ENCODE measurements around the gene WDR90. TPM values are rescaled to one million over a fixed set of nuclear protein-coding genes. Genes with fewer than 3 reads are reported as not detected.
A peak's percentile ranks its signal among the peaks of the same experiment; 100 is the strongest.

Gene WDR90
- total RNA-seq, 4 donors from 2014 or later, result 2.9 to 9.8 (median 6.5) TPM

DNA sequence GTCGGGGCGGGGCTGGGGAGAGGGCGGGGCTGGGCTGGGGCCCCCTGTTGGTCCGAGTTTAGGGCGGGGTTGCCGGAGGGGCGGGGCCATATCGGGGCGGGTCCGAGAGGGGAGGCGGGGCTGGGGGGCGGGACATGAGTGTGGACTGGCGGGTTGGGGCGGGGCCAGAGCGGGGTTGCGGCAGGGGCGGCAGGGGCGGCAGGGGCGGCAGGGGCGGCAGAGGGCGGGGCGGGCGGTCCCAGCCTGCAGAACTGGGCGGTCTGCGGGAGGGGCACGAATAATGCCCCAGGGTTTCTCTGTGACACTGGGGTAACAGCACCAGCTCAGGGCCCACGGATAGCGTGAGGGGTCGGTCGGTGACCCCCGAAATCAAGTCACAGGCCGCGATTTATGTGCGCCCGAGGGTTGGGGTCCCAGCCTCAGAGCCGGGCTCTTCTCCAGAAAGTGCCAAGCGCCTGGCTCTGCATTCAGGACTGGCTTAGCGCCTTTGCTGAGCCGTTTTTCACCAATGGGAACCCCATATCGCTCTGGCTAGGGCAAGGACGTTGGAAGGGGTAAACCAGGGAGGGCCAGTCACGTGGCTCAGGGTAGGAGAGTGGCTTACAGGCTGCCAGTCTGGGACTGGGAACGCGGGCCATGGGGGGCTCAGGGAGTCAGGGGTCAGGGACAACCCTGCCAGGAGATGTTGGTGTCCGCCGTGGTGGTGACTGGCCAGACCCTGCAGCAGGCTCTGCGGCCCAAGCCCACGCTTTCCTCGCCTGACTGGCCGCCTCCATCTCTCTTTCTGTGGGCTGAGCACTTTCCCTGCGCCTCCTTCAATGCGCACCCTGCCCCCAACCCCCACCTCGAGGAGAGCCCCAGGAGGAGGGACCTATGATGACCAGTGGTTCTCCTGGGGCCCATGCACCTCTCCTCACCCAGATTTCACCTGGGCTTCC is 11.8 kb upstream of the WDR90 start:
- in situ Hi-C loops (cut with MboI; ENCODE audit: low sequenced_read_pairs in 4 of 4), result no loop called here
- intact Hi-C loops (cut with DNase I; ENCODE audit: low total_unique reads), result loop anchor here (1.0 to 2.0 kb wide), 3 partner anchors 24 to 111 kb away; partner anchors contain the start of gene CAPN15
- TF ChIP-seq, protein P1, sequence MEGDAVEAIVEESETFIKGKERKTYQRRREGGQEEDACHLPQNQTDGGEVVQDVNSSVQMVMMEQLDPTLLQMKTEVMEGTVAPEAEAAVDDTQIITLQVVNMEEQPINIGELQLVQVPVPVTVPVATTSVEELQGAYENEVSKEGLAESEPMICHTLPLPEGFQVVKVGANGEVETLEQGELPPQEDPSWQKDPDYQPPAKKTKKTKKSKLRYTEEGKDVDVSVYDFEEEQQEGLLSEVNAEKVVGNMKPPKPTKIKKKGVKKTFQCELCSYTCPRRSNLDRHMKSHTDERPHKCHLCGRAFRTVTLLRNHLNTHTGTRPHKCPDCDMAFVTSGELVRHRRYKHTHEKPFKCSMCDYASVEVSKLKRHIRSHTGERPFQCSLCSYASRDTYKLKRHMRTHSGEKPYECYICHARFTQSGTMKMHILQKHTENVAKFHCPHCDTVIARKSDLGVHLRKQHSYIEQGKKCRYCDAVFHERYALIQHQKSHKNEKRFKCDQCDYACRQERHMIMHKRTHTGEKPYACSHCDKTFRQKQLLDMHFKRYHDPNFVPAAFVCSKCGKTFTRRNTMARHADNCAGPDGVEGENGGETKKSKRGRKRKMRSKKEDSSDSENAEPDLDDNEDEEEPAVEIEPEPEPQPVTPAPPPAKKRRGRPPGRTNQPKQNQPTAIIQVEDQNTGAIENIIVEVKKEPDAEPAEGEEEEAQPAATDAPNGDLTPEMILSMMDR (IDR thresholded peaks at IDR 0.05 in 4 of 5, conservative IDR thresholded peaks at IDR 0.05 in 1 of 5), result no peak

DNA sequence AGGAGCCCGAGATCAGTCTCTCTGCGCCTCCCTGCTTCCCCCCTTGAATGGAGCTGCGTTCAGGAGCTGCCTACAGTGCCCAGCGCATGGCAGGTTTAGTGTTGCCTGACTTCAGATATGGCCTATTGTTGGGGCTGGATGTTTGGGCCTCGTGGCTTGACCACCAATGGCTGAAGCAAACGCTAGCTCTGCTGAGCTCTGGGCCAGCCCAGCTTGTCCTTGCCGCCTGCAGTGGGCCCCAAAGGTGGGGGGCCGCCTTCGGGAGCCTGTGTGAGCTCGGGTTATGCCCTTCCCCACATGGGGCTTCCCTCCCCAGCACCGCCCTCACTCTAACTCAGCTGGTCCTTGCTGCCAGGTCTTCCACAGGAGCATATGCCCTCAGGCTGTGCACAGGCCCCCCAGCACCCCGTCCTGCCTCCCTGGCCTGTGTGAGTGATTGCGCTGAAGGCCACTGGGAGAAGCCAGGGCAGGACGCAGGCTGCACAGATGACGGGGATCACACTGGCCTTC is 11.1 kb upstream of the WDR90 start:
- H3K27ac ChIP-seq, result peak overlapping the region; percentile 94 to 100 (median 98)
- peaks cover 15 to 29% of the 10 kb centered on the region in 2 donors for H3K4me1 ChIP-seq
- DNase-seq, result no peak
- H3K9me3 ChIP-seq, result no peaks in the 10 kb centered on the region
- in situ Hi-C loops (cut with MboI; ENCODE audit: low sequenced_read_pairs in 4 of 4) (no loop called here), intact Hi-C loops (cut with DNase I; ENCODE audit: low total_unique reads) (no loop called here)
- TF ChIP-seq, protein P1 (IDR thresholded peaks at IDR 0.05 in 4 of 5, conservative IDR thresholded peaks at IDR 0.05 in 1 of 5), result no peak
- no peak for TF ChIP-seq POLR2A (IDR thresholded peaks at IDR 0.05)
- no peak for ATAC-seq
- peaks cover 0 to 8% of the 10 kb centered on the region in 2 donors for H3K36me3 ChIP-seq
- no peak overlapping the region for H3K4me3 ChIP-seq
- H3K27me3 ChIP-seq, result no peaks in the 10 kb centered on the region

More for the DNA sequence above, 11.8 kb upstream of the WDR90 start:
- Histone ChIP-seq H3K27ac (peak overlapping the region; percentile 94 to 100 (median 98)), H3K36me3 (peaks cover 0 to 8% of the 10 kb centered on the region in 2 donors), H3K4me1 (peaks cover 11 to 24% of the 10 kb centered on the region in 2 donors), H3K4me3 (peak overlapping the region; percentile 81 to 98 (median 96)), H3K9me3 (no peaks in the 10 kb centered on the region), H3K27me3 (no peaks in the 10 kb centered on the region)
- peak; percentile 87 to 93 for DNase-seq
- no peak for ATAC-seq

DNA sequence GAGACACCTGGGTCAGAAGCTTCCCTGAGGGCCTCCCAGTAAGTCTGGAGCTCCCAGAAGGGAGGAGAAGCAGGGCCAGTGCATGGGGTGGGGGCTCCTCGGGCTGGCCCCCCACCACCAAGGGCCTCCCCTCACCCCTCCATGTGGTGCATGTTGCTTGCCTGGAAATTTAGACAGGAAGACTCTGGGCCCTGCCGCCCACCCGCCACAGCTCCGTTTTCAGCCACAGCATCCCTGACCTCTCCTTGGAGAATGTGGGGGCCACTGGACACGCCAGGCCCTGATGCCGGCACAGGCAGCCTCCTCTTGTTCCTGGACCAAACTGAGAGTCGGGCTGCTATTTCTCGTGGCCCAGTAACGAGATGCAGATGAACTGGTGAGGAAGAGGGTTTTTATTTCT is 10.3 kb upstream of the WDR90 start:
- no peaks in the 10 kb centered on the region for H3K9me3 ChIP-seq
- H3K36me3 ChIP-seq, result peaks cover 0 to 6% of the 10 kb centered on the region in 2 donors
- TF ChIP-seq, protein P1 (IDR thresholded peaks at IDR 0.05 in 4 of 5, conservative IDR thresholded peaks at IDR 0.05 in 1 of 5), result no peak
- TF ChIP-seq POLR2A (IDR thresholded peaks at IDR 0.05), result no peak
- in situ Hi-C loops (cut with MboI; ENCODE audit: low sequenced_read_pairs in 4 of 4) (no loop called here), intact Hi-C loops (cut with DNase I; ENCODE audit: low total_unique reads) (no loop called here)
- peak overlapping the region; percentile 29 to 100 (median 96) for H3K27ac ChIP-seq
- no peak for DNase-seq
- H3K4me3 ChIP-seq, result no peak overlapping the region
- no peak for ATAC-seq
- H3K27me3 ChIP-seq, result no peaks in the 10 kb centered on the region
- H3K4me1 ChIP-seq, result peaks cover 20 to 36% of the 10 kb centered on the region in 2 donors

DNA sequence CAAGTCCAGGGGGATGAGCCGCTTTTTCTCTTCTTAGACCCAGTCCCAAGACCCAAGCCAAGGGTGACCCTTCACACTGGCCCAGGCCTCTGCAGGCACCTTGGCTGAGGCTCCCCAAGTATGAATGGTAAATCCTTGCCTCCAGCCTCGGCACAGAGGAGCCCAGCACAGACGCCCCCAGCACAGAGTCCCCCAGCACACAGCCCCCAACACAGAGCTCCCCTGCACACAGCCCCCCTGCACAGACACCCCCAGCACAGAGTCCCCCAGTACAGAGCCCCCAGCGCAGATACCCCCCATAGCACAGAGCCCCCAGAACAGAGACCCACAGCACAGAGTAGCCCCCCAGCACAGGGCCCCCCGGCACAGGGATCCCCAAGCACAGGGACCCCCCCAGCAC is 8.6 kb upstream of the WDR90 start:
- no peak for DNase-seq
- H3K4me1 ChIP-seq, result peaks cover 22 to 46% of the 10 kb centered on the region in 2 donors
- H3K27ac ChIP-seq, result peak overlapping the region; percentile 82 to 97 (median 92)
- H3K9me3 ChIP-seq, result no peaks in the 10 kb centered on the region
- ATAC-seq, result no peak
- no peaks in the 10 kb centered on the region for H3K27me3 ChIP-seq
- TF ChIP-seq POLR2A (IDR thresholded peaks at IDR 0.05), result no peak
- TF ChIP-seq, protein P1 (IDR thresholded peaks at IDR 0.05 in 4 of 5, conservative IDR thresholded peaks at IDR 0.05 in 1 of 5), result no peak
- no peaks in the 10 kb centered on the region for H3K36me3 ChIP-seq
- in situ Hi-C loops (cut with MboI; ENCODE audit: low sequenced_read_pairs in 4 of 4) (no loop called here), intact Hi-C loops (cut with DNase I; ENCODE audit: low total_unique reads) (loop anchor here (10.0 kb wide), 1 partner anchor 406 kb away; the partner anchor contains the start of gene FAM234A)
- H3K4me3 ChIP-seq, result no peak overlapping the region
